GM12891 (cell line): ENCODE measurements around the gene ATXN10.

Experiments
- POLR2A ChIP-seq: IDR thresholded peaks from 2 replicates; pipeline ENCODE4 v1.6.1; 2011; ENCODE audit warnings: low read depth, low read length, control low read depth
- POLR2AphosphoS5 ChIP-seq: IDR thresholded peaks from 2 replicates; pipeline ENCODE4 v1.6.1; 2011; ENCODE audit warnings: low read depth, low read length, control low read depth
- POU2F2 ChIP-seq: IDR thresholded peaks from 2 replicates; pipeline ENCODE4 v1.6.1; 2011; ENCODE audit warnings: low read depth, mild to moderate bottlenecking, control low read depth, low read length, moderate library complexity
- TAF1 ChIP-seq: IDR thresholded peaks from 2 replicates; pipeline ENCODE4 v1.6.1; 2011; ENCODE audit warnings: low read depth, low read length, control low read depth

GRCh38 chr22:45880091-45880715 lies 208.6 kb downstream of the ATXN10 start:
- TF ChIP-seq POLR2AphosphoS5: no peak
- no peak for TF ChIP-seq POU2F2
- TF ChIP-seq TAF1: no peak
- TF ChIP-seq POLR2A: no peak
